SK-N-MC (cell line): Measurements from ENCODE around the gene CRYGC.

Source experiments
- EZH2 ChIP-seq: fragments of 200-600 bp; sonication (generic); IDR thresholded peaks from one replicate; pipeline ENCODE4 v1.6.1; 2017; ENCODE audit warnings: antibody characterized with exemption
- POLR2AphosphoS5 ChIP-seq: IDR thresholded peaks from 2 replicates; pipeline ENCODE4 v1.6.1; 2012; ENCODE audit warnings: mild to moderate bottlenecking, low read depth, low read length, borderline replicate concordance

DNA sequence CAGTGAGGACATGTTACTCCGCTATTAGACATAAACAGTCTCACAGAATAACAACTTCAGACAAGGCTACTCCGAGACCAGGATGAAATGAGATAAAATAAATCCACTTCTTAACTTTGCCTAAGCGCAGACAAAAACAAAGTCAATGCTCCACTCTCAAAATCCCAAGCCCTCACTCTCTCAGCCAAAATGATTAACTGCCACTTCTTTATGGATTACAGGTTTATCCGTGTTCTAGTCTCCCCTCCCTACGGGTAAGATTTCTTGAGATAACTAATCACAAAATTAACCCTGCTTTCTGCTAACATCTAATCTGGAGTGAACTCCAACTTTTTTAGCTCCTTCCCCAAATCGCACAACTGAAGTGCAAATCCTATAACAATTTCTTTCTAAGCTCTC, 1.1 kb upstream of the CRYGC start:
- no peak for TF ChIP-seq EZH2
- TF ChIP-seq POLR2AphosphoS5 = no peak
